ENCODE measurements around the gene SPECC1L.

- TF ChIP-seq CTCF (IDR thresholded peaks at IDR 0.05) (no peak), POLR2A (IDR thresholded peaks at IDR 0.05; ENCODE audit: low read depth) (no peak), POLR2AphosphoS5 (IDR thresholded peaks at IDR 0.05) (no peak)
Measured at GRCh38 chr22:24400034-24400725, 129.5 kb downstream of the SPECC1L start.
